ENCODE measurements around the gene HCN3.

- no peak for TF ChIP-seq OSR1 (CRISPR knock-in tag; IDR thresholded peaks at IDR 0.05)
- no peak for TF ChIP-seq GLIS3 (CRISPR knock-in tag; IDR thresholded peaks at IDR 0.05)
- no peak for TF ChIP-seq RARB (CRISPR knock-in tag; IDR thresholded peaks at IDR 0.05)
- TF ChIP-seq PATZ1 (CRISPR knock-in tag; IDR thresholded peaks at IDR 0.05; ENCODE audit: borderline replicate concordance), result no peak
- no peak for TF ChIP-seq TOX (CRISPR knock-in tag; IDR thresholded peaks at IDR 0.05; ENCODE audit: borderline replicate concordance)
- TF ChIP-seq BACH2 (CRISPR knock-in tag; IDR thresholded peaks at IDR 0.05; ENCODE audit: borderline replicate concordance), result no peak
- TF ChIP-seq POU6F1 (CRISPR knock-in tag; IDR thresholded peaks at IDR 0.05; ENCODE audit: borderline replicate concordance, low read depth), result no peak
Measured at GRCh38 chr1:155272466-155273342, 4.6 kb upstream of the HCN3 start.

Data from SK-N-SH treated with all-trans-retinoic acid at 6 μM for 48 hours (cell line).